Measurements from ENCODE around the gene NOSIP. TPM values are rescaled to one million over a fixed set of nuclear protein-coding genes. Genes with fewer than 3 reads are reported as not detected.
A peak's percentile ranks its signal among the peaks of the same experiment; 100 is the strongest.

The NOSIP gene, protein sequence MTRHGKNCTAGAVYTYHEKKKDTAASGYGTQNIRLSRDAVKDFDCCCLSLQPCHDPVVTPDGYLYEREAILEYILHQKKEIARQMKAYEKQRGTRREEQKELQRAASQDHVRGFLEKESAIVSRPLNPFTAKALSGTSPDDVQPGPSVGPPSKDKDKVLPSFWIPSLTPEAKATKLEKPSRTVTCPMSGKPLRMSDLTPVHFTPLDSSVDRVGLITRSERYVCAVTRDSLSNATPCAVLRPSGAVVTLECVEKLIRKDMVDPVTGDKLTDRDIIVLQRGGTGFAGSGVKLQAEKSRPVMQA
- total RNA-seq (100 to 1,000 TPM in 1 of 5 donors, 10 to 100 TPM in 4; 18.1 to 354 (median 70.5) TPM), polyA plus RNA-seq (100 to 1,000 TPM in 2 of 3 donors, 10 to 100 TPM in 1; 94.6 to 154 (median 113) TPM)
- long read RNA-seq, donor 1, transcript NOSIP-204 (9 exons, 1,005 nt) = major isoform, 5 of 5 reads
- long read RNA-seq, donor 1, partial matches to known transcripts = 0 of 5 reads
- long read RNA-seq, donor 1, other reads (novel, unspliced or antisense) = 0 of 5 reads
- long read RNA-seq, donor 2, transcript NOSIP-204 (9 exons, 1,005 nt) = major isoform, 10 of 16 reads
- long read RNA-seq, donor 2, partial matches to known transcripts = 6 of 16 reads
- long read RNA-seq, donor 2, other reads (novel, unspliced or antisense) = 0 of 16 reads
- long read RNA-seq, donor 3, transcript NOSIP-204 (9 exons, 1,005 nt) = major isoform, 7 of 7 reads
- long read RNA-seq, donor 3, partial matches to known transcripts = 0 of 7 reads
- long read RNA-seq, donor 3, other reads (novel, unspliced or antisense) = 0 of 7 reads
- long read RNA-seq, donor 4 = 0 reads
- long read RNA-seq, donor 5, transcript NOSIP-204 (9 exons, 1,005 nt) = major isoform, 9 of 15 reads
- long read RNA-seq, donor 5, partial matches to known transcripts = 5 of 15 reads
- long read RNA-seq, donor 5, other reads (novel, unspliced or antisense) = 0 of 15 reads
- long read RNA-seq, donor 6, transcript NOSIP-204 (9 exons, 1,005 nt) = major isoform, 14 of 50 reads
- long read RNA-seq, donor 6, partial matches to known transcripts = 20 of 50 reads
- long read RNA-seq, donor 6, other reads (novel, unspliced or antisense) = 15 of 50 reads
- long read RNA-seq, donor 7, transcript NOSIP-204 (9 exons, 1,005 nt) = major isoform, 13 of 19 reads
- long read RNA-seq, donor 7, partial matches to known transcripts = 6 of 19 reads
- long read RNA-seq, donor 7, other reads (novel, unspliced or antisense) = 0 of 19 reads
- long read RNA-seq, donor 8, transcript NOSIP-204 (9 exons, 1,005 nt) = major isoform, 8 of 21 reads
- long read RNA-seq, donor 8, partial matches to known transcripts = 11 of 21 reads
- long read RNA-seq, donor 8, other reads (novel, unspliced or antisense) = 0 of 21 reads
- long read RNA-seq, donor 9, transcript NOSIP-204 (9 exons, 1,005 nt) = major isoform, 9 of 12 reads
- long read RNA-seq, donor 9, partial matches to known transcripts = 0 of 12 reads
- long read RNA-seq, donor 9, other reads (novel, unspliced or antisense) = 0 of 12 reads
- long read RNA-seq, donor 10, partial matches to known transcripts = 0 of 2 reads
- long read RNA-seq, donor 10, other reads (novel, unspliced or antisense) = 0 of 2 reads

- Histone ChIP-seq H3K36me3 (peaks cover 0 to 12% (median 12%) of the 10 kb centered on the region in 4 donors), H3K27ac (peak within 1 kb of the TSS; percentile 76 to 88 (median 82)), H3K4me3 (peak within 1 kb of the TSS; percentile 66 to 81 (median 75)), H3K4me1 (peaks cover 11 to 48% (median 29%) of the 10 kb centered on the region in 4 donors), H3K9me3 (no peaks in the 10 kb centered on the region), H3K27me3 (no peaks in the 10 kb centered on the region)
- TF ChIP-seq POLR2A (IDR thresholded peaks at IDR 0.05) = peak in 2 of 4 donors; percentile 44 to 80
- TF ChIP-seq POLR2AphosphoS5 (IDR thresholded peaks at IDR 0.05) = peak; percentile 91 to 97 (median 94)
- TF ChIP-seq, protein P1, sequence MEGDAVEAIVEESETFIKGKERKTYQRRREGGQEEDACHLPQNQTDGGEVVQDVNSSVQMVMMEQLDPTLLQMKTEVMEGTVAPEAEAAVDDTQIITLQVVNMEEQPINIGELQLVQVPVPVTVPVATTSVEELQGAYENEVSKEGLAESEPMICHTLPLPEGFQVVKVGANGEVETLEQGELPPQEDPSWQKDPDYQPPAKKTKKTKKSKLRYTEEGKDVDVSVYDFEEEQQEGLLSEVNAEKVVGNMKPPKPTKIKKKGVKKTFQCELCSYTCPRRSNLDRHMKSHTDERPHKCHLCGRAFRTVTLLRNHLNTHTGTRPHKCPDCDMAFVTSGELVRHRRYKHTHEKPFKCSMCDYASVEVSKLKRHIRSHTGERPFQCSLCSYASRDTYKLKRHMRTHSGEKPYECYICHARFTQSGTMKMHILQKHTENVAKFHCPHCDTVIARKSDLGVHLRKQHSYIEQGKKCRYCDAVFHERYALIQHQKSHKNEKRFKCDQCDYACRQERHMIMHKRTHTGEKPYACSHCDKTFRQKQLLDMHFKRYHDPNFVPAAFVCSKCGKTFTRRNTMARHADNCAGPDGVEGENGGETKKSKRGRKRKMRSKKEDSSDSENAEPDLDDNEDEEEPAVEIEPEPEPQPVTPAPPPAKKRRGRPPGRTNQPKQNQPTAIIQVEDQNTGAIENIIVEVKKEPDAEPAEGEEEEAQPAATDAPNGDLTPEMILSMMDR (IDR thresholded peaks at IDR 0.05) = peak in 1 of 7 experiments; percentile 38
- TF ChIP-seq EP300 (IDR thresholded peaks at IDR 0.05) = no peak
- peak; percentile 97 to 98 for DNase-seq
- intact Hi-C loops (cut with DNase I; ENCODE audit: low total_unique reads) = no loop called here
- 1 to 4% (median 1%) methylated on average over 31 of the region's 31 CpGs for WGBS, 5 donors
Observed at GRCh38 chr19:49580264-49581006, at the start of gene NOSIP. Gene NOSIP, minus strand, starts transcription at chr19:49580556. Its CDS starts 19,865 bp downstream, at chr19:49560691.

GRCh38 chr19:49629659-49630058, 49.3 kb upstream of the NOSIP start:
- H3K9me3 ChIP-seq = no peaks in the 10 kb centered on the region
- H3K4me3 ChIP-seq = no peak overlapping the region
- no peaks in the 10 kb centered on the region for H3K27me3 ChIP-seq
- intact Hi-C loops (cut with DNase I; ENCODE audit: low total_unique reads) = no loop called here
- 87 to 91% (median 89%) methylated on average over 9 of the region's 9 CpGs for WGBS, 5 donors
- peaks cover 7 to 24% (median 15%) of the 10 kb centered on the region in 4 donors for H3K4me1 ChIP-seq
- H3K27ac ChIP-seq = no peak overlapping the region
- no peak for DNase-seq
- peaks cover 12 to 36% (median 33%) of the 10 kb centered on the region in 4 donors for H3K36me3 ChIP-seq
- TF ChIP-seq POLR2AphosphoS5 (IDR thresholded peaks at IDR 0.05) (no peak), POLR2A (IDR thresholded peaks at IDR 0.05) (no peak), EP300 (IDR thresholded peaks at IDR 0.05) (no peak)
- TF ChIP-seq, protein P1 (IDR thresholded peaks at IDR 0.05) = no peak

DNA sequence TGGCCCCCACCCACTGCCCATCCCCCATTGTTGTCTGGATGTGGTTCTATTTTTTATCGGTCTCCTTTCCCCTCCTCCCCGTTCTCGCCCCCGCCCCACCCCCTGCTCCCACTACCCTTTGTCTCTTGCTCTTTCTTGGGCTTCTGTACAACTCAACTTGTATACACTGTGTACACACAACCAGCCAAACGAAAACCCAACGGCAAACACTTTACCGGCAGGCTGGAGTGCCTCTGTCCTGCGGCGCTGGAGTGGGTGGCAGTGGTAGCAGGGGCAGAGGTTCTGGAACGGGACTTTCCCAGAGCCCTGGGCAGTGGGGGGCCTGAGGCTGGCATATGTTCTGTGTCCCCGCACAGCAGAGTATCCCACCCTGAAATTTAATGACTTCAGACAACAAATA, 45.9 kb upstream of the NOSIP start:
- H3K27ac ChIP-seq = no peak overlapping the region

More for the DNA sequence above, 45.9 kb upstream of the NOSIP start:
- DNase-seq = no peak
- H3K27me3 ChIP-seq = no peaks in the 10 kb centered on the region
- TF ChIP-seq, protein P1 (IDR thresholded peaks at IDR 0.05) = no peak
- TF ChIP-seq POLR2A (IDR thresholded peaks at IDR 0.05) = no peak
- no peak for TF ChIP-seq POLR2AphosphoS5 (IDR thresholded peaks at IDR 0.05)
- TF ChIP-seq EP300 (IDR thresholded peaks at IDR 0.05) = no peak
- intact Hi-C loops (cut with DNase I; ENCODE audit: low total_unique reads) = no loop called here
- H3K4me1 ChIP-seq = peaks cover 5 to 18% (median 11%) of the 10 kb centered on the region in 4 donors
- 47 to 73% (median 63%) methylated on average over 11 of the region's 11 CpGs for WGBS, 5 donors
- no peak overlapping the region for H3K4me3 ChIP-seq
- no peaks in the 10 kb centered on the region for H3K9me3 ChIP-seq
- H3K36me3 ChIP-seq = peaks cover 24 to 59% (median 53%) of the 10 kb centered on the region in 4 donors
